ENCODE results near the gene NOMO2. TPM values are rescaled to one million over a fixed set of nuclear protein-coding genes. Genes with fewer than 3 reads are reported as not detected.
"Not testable (repeated sequence)": the region's sequence is repeated elsewhere in the genome, so short reads cannot be mapped to it uniquely, and the experiment has no call there.

The NOMO2 gene
- polyA plus RNA-seq, 2 donors, result 27.9 to 38.8 TPM

DNA sequence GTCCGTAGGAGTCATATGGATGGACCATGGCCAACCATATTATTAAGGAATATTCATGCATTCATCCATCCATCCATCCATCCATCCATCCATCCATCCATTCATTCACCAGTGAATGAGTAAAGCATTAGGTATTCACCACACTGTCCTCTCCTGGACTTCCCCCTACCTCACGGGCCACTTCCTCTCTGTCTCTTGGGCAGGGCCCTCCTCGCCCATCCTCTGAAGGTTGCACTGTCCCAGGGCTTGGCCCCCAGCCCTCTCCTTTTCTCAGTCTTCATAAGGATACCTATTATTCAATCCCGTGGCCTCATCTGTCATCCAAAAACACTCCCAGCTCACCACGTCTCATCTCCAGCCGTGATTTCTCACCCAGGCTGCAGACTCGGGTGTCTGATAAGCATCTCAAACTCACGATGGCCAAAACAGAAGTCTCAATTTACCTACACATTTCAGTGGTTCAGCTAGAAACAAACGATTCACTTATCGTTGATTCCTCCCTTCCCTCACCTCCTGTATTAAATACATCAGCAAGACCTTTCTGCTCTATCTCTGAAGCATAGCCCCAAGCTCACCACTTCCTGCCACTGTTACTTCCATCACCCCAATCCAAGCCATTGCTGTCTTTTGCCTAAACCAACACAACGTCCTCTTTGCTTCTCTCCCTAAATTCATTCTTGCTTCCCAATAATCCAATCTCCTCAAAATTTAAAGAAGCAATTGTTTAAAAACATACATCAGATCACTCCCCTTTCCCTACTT is 152.2 kb downstream of the NOMO2 start:
- not testable (repeated sequence) for H3K9me3 ChIP-seq (ENCODE audit: control insufficient read depth in 2 of 2, insufficient read depth in 1 of 2, low read depth in 1 of 2, low read length in 1 of 2); H3K27me3 ChIP-seq (ENCODE audit: control insufficient read depth in 1 of 2, insufficient read depth in 2 of 2, low read length in 2 of 2); H3K4me1 ChIP-seq (ENCODE audit: control insufficient read depth in 2 of 2, insufficient read depth in 2 of 2, low read length in 1 of 2); H3K4me3 ChIP-seq (ENCODE audit: low read depth in 1 of 2, low read length in 2 of 2); H3K27ac ChIP-seq (ENCODE audit: low read depth in 2 of 2, low read length in 1 of 2); H3K36me3 ChIP-seq (ENCODE audit: control insufficient read depth in 2 of 2, insufficient read depth in 2 of 2, low read length in 1 of 2)
- no CpG with 5 or more reads among the region's 11 CpGs for WGBS, 2 donors

GRCh38 chr16:18401851-18402657 is 159.8 kb downstream of the NOMO2 start:
- not testable (repeated sequence) for H3K9me3 ChIP-seq (ENCODE audit: control insufficient read depth in 2 of 2, insufficient read depth in 1 of 2, low read depth in 1 of 2, low read length in 1 of 2); H3K4me3 ChIP-seq (ENCODE audit: low read depth in 1 of 2, low read length in 2 of 2); H3K4me1 ChIP-seq (ENCODE audit: control insufficient read depth in 2 of 2, insufficient read depth in 2 of 2, low read length in 1 of 2); H3K36me3 ChIP-seq (ENCODE audit: control insufficient read depth in 2 of 2, insufficient read depth in 2 of 2, low read length in 1 of 2); H3K27ac ChIP-seq (ENCODE audit: low read depth in 2 of 2, low read length in 1 of 2); H3K27me3 ChIP-seq (ENCODE audit: control insufficient read depth in 1 of 2, insufficient read depth in 2 of 2, low read length in 2 of 2)
- WGBS, 2 donors, result no CpG with 5 or more reads among the region's 88 CpGs

- H3K27ac ChIP-seq (ENCODE audit: low read depth in 2 of 2, low read length in 1 of 2), result peak overlapping the region in 1 of 2 donors; percentile 49
- not testable (repeated sequence) for H3K4me1 ChIP-seq (ENCODE audit: control insufficient read depth in 2 of 2, insufficient read depth in 2 of 2, low read length in 1 of 2); H3K9me3 ChIP-seq (ENCODE audit: control insufficient read depth in 2 of 2, insufficient read depth in 1 of 2, low read depth in 1 of 2, low read length in 1 of 2); H3K27me3 ChIP-seq (ENCODE audit: control insufficient read depth in 1 of 2, insufficient read depth in 2 of 2, low read length in 2 of 2); H3K36me3 ChIP-seq (ENCODE audit: control insufficient read depth in 2 of 2, insufficient read depth in 2 of 2, low read length in 1 of 2)
- peak overlapping the region in 1 of 2 donors; percentile 22 for H3K4me3 ChIP-seq (ENCODE audit: low read depth in 1 of 2, low read length in 2 of 2)
- 0 to 1% methylated on average over 15 to 20 of the region's 38 CpGs for WGBS, 2 donors
Observed at GRCh38 chr16:18401159-18401558, 160.7 kb downstream of the NOMO2 start.

- not testable (repeated sequence) for H3K27me3 ChIP-seq (ENCODE audit: control insufficient read depth in 1 of 2, insufficient read depth in 2 of 2, low read length in 2 of 2); H3K27ac ChIP-seq (ENCODE audit: low read depth in 2 of 2, low read length in 1 of 2); H3K4me3 ChIP-seq (ENCODE audit: low read depth in 1 of 2, low read length in 2 of 2); H3K36me3 ChIP-seq (ENCODE audit: control insufficient read depth in 2 of 2, insufficient read depth in 2 of 2, low read length in 1 of 2); H3K9me3 ChIP-seq (ENCODE audit: control insufficient read depth in 2 of 2, insufficient read depth in 1 of 2, low read depth in 1 of 2, low read length in 1 of 2); H3K4me1 ChIP-seq (ENCODE audit: control insufficient read depth in 2 of 2, insufficient read depth in 2 of 2, low read length in 1 of 2)
- 72% methylated on average over 14 of the region's 31 CpGs; no CpG with 5 or more reads in 1 of the 2 donors for WGBS, 2 donors
Observed at GRCh38 chr16:18394363-18394762, 167.5 kb downstream of the NOMO2 start.

DNA sequence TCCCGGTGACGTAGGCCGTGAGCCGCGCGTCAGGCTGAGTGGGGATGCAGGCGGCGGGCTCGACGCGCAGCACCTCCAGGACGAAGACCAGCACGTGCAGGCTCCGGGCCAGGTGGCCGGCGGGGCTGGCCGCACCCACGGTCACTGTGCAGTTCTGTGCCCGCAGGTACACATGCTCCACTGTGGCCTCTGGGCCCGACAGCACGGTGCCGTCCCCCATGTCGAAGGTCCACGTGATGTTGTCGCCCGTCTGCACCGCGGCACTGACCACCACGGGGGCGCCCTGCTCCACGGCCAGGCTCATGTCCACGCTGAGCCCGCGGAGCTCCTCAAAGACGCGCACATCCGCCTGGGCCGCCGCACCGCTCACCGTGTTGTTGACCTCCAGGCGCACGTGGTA is 174.1 kb downstream of the NOMO2 start:
- H3K36me3 ChIP-seq (ENCODE audit: control insufficient read depth in 2 of 2, insufficient read depth in 2 of 2, low read length in 1 of 2); H3K4me3 ChIP-seq (ENCODE audit: low read depth in 1 of 2, low read length in 2 of 2); H3K9me3 ChIP-seq (ENCODE audit: control insufficient read depth in 2 of 2, insufficient read depth in 1 of 2, low read depth in 1 of 2, low read length in 1 of 2); H3K4me1 ChIP-seq (ENCODE audit: control insufficient read depth in 2 of 2, insufficient read depth in 2 of 2, low read length in 1 of 2); H3K27ac ChIP-seq (ENCODE audit: low read depth in 2 of 2, low read length in 1 of 2); H3K27me3 ChIP-seq (ENCODE audit: control insufficient read depth in 1 of 2, insufficient read depth in 2 of 2, low read length in 2 of 2): not testable (repeated sequence)
- WGBS, 2 donors, result no CpG with 5 or more reads among the region's 43 CpGs

- H3K27me3 ChIP-seq (ENCODE audit: control insufficient read depth in 1 of 2, insufficient read depth in 2 of 2, low read length in 2 of 2); H3K4me1 ChIP-seq (ENCODE audit: control insufficient read depth in 2 of 2, insufficient read depth in 2 of 2, low read length in 1 of 2); H3K27ac ChIP-seq (ENCODE audit: low read depth in 2 of 2, low read length in 1 of 2); H3K9me3 ChIP-seq (ENCODE audit: control insufficient read depth in 2 of 2, insufficient read depth in 1 of 2, low read depth in 1 of 2, low read length in 1 of 2); H3K4me3 ChIP-seq (ENCODE audit: low read depth in 1 of 2, low read length in 2 of 2); H3K36me3 ChIP-seq (ENCODE audit: control insufficient read depth in 2 of 2, insufficient read depth in 2 of 2, low read length in 1 of 2): not testable (repeated sequence)
- 90% methylated on average over 12 of the region's 25 CpGs; no CpG with 5 or more reads in 1 of the 2 donors for WGBS, 2 donors
Observed at GRCh38 chr16:18386517-18386916, 175.4 kb downstream of the NOMO2 start.

DNA sequence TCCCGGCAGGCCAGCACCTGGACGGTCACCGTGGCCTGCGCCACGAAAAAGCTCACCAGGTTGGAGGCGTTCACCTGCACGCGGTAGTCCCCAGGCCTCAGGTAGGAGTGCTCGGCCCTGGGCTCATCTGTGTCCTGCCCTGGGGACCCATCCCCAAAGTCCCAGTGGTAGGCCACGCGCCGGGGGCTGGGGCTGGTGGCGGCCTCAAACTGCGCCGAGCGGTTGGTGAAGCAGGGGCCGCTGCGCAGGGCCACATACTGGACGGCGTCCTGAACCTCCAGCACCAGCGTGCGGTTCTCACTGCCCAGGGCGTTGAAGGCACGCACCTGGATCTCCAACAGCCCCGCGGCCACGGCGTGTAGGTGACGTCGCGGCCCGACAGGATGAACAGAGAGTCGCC is 176.6 kb downstream of the NOMO2 start:
- not testable (repeated sequence) for H3K27ac ChIP-seq (ENCODE audit: low read depth in 2 of 2, low read length in 1 of 2); H3K9me3 ChIP-seq (ENCODE audit: control insufficient read depth in 2 of 2, insufficient read depth in 1 of 2, low read depth in 1 of 2, low read length in 1 of 2); H3K4me1 ChIP-seq (ENCODE audit: control insufficient read depth in 2 of 2, insufficient read depth in 2 of 2, low read length in 1 of 2); H3K36me3 ChIP-seq (ENCODE audit: control insufficient read depth in 2 of 2, insufficient read depth in 2 of 2, low read length in 1 of 2); H3K27me3 ChIP-seq (ENCODE audit: control insufficient read depth in 1 of 2, insufficient read depth in 2 of 2, low read length in 2 of 2); H3K4me3 ChIP-seq (ENCODE audit: low read depth in 1 of 2, low read length in 2 of 2)
- WGBS, 2 donors, result 98% methylated on average over 11 of the region's 33 CpGs; no CpG with 5 or more reads in 1 of the 2 donors

DNA sequence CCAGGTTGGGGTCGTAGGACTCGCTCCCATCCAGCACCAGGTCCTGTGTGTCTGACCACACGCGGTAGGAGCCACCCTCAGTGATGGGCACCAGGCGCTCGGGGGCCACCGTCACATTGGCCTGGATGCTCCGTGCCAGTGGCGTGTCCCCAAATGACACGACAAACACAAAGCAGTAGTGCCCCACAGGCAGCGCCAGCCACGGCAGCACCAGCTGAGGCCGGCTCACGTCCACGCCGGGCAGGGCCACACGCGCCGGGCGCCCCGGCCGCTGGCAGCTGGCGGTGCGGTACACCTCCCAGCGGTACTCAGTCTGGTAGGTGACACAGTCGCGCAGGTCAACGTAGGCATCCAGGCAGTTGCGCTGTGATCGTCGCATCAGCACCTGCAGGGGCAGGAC is 177.0 kb downstream of the NOMO2 start:
- H3K4me1 ChIP-seq (ENCODE audit: control insufficient read depth in 2 of 2, insufficient read depth in 2 of 2, low read length in 1 of 2); H3K27me3 ChIP-seq (ENCODE audit: control insufficient read depth in 1 of 2, insufficient read depth in 2 of 2, low read length in 2 of 2); H3K4me3 ChIP-seq (ENCODE audit: low read depth in 1 of 2, low read length in 2 of 2); H3K9me3 ChIP-seq (ENCODE audit: control insufficient read depth in 2 of 2, insufficient read depth in 1 of 2, low read depth in 1 of 2, low read length in 1 of 2); H3K36me3 ChIP-seq (ENCODE audit: control insufficient read depth in 2 of 2, insufficient read depth in 2 of 2, low read length in 1 of 2); H3K27ac ChIP-seq (ENCODE audit: low read depth in 2 of 2, low read length in 1 of 2): not testable (repeated sequence)
- no CpG with 5 or more reads among the region's 31 CpGs for WGBS, 2 donors

GRCh38 chr16:18384098-18384636 is 177.7 kb downstream of the NOMO2 start:
- not testable (repeated sequence) for H3K27me3 ChIP-seq (ENCODE audit: control insufficient read depth in 1 of 2, insufficient read depth in 2 of 2, low read length in 2 of 2); H3K9me3 ChIP-seq (ENCODE audit: control insufficient read depth in 2 of 2, insufficient read depth in 1 of 2, low read depth in 1 of 2, low read length in 1 of 2); H3K4me3 ChIP-seq (ENCODE audit: low read depth in 1 of 2, low read length in 2 of 2); H3K27ac ChIP-seq (ENCODE audit: low read depth in 2 of 2, low read length in 1 of 2); H3K4me1 ChIP-seq (ENCODE audit: control insufficient read depth in 2 of 2, insufficient read depth in 2 of 2, low read length in 1 of 2); H3K36me3 ChIP-seq (ENCODE audit: control insufficient read depth in 2 of 2, insufficient read depth in 2 of 2, low read length in 1 of 2)
- WGBS, 2 donors, result 80 to 96% methylated on average over 5 to 12 of the region's 25 CpGs
